ENCODE data around the gene ANO10.

DNA sequence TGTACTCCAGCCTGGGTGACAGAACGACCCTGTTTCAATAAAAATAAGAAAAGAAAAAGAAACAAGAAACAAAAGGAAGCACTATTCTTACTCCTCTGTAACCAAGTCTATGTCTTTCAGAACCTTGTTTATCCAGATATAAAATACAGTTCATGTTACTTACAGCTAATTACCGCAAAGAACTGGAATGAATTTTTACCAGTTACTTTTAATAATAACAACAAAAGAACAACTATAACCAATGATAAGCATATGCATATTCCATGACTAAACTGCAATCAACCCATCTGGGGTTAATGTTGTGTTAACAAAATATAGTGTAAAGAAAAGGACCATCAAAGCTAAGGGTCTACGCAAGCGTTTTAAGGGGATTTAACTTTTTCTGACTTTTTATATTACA is 212.3 kb downstream of the ANO10 start:
- TF ChIP-seq FOXM1 (IDR thresholded peaks at IDR 0.05; ENCODE audit: borderline replicate concordance, low read depth) (no peak), TAF1 (IDR thresholded peaks at IDR 0.05; ENCODE audit: low read depth) (no peak), YY1 (IDR thresholded peaks at IDR 0.05; ENCODE audit: low read depth) (no peak), ZBTB7A (IDR thresholded peaks at IDR 0.05; ENCODE audit: low read depth) (no peak), NFIC (IDR thresholded peaks at IDR 0.05) (no peak)
